ENCODE measurements around the gene ACY1. TPM values are rescaled to one million over a fixed set of nuclear protein-coding genes. Genes with fewer than 3 reads are reported as not detected.

Gene ACY1
- total RNA-seq, 1 experiment from 2014 or later: 62.6 TPM

DNA sequence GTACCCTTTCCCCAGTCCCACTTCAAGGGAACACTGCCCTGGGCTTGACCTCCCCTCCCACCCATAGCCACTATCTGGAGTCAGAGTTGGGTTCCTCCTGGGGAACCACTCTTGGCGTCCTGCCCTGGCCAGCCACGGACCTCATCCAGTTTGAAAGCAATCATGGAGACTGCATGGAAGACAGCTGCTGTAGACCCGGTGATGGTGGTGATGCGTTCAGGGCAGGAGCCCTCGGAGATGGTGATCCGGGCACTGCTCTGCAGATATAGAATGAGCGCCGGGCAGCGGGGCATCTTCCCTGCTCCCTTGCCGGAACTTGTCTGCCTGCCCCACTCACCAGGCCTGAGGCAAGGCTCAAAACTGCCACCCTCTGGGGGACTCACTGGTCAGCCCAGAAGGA, 22.9 kb upstream of the ACY1 start:
- no peak for DNase-seq
- Histone ChIP-seq H3K18ac (ENCODE audit: insufficient read length, low read depth, low read length) (no peak overlapping the region), H3K79me1 (ENCODE audit: insufficient read depth, low read depth, low read length, poor library complexity, severe bottlenecking) (no peaks in the 10 kb centered on the region)

More for the DNA sequence above, 22.9 kb upstream of the ACY1 start:
- Histone ChIP-seq H2BK20ac (ENCODE audit: low read depth, low read length, poor library complexity, severe bottlenecking) (no peak overlapping the region), H3T11ph (ENCODE audit: low read length) (no peak overlapping the region), H2BK12ac (ENCODE audit: insufficient read length, low read depth, low read length) (no peak overlapping the region), H3K14ac (ENCODE audit: insufficient read depth, low read length) (no peak overlapping the region), H3K23ac (ENCODE audit: insufficient read length, low read depth, low read length) (no peak overlapping the region), H4K20me1 (ENCODE audit: control insufficient read depth, insufficient read depth, insufficient read length) (no peaks in the 10 kb centered on the region), H3K27me3 (ENCODE audit: insufficient read depth, low read length) (peaks cover 2% of the 10 kb centered on the region; the same call in 1 of the 2 replicates), H2BK5ac (ENCODE audit: insufficient read length, low read length) (no peak overlapping the region), H2AFZ (ENCODE audit: low read length) (no peak overlapping the region), H3K4me2 (ENCODE audit: insufficient read depth, insufficient read length, low read length) (no peak overlapping the region), H3K4me1 (ENCODE audit: insufficient read depth, low read length) (no peaks in the 10 kb centered on the region; the same call in 1 of the 2 replicates), H3K9ac (ENCODE audit: extremely low read depth, insufficient read length, low read length) (no peak overlapping the region), H2BK15ac (ENCODE audit: low read depth, low read length) (no peak overlapping the region), H3K4ac (ENCODE audit: low read depth, low read length) (no peak overlapping the region), H3K23me2 (ENCODE audit: insufficient read length, low read depth, low read length, poor library complexity, severe bottlenecking) (no peaks in the 10 kb centered on the region), H3K79me2 (ENCODE audit: insufficient read depth, low read length) (no peaks in the 10 kb centered on the region), H3K56ac (ENCODE audit: insufficient read length, low read depth, low read length) (no peak overlapping the region), H4K8ac (replicated peaks; ENCODE audit: insufficient read length, low read depth, low read length) (no peak overlapping the region), H2AK5ac (ENCODE audit: insufficient read length, low read length) (no peak overlapping the region), H4K91ac (ENCODE audit: insufficient read length, low read depth, low read length) (no peak overlapping the region), H3K9me3 (ENCODE audit: control insufficient read depth, low read depth, low read length) (no peaks in the 10 kb centered on the region), H2BK120ac (ENCODE audit: low read depth, low read length, poor library complexity, severe bottlenecking) (no peak overlapping the region), H3K27ac (ENCODE audit: insufficient read length, low read depth, low read length) (no peak overlapping the region), H4K5ac (ENCODE audit: insufficient read length, low read depth, low read length) (no peak overlapping the region)
- H3K27me3 Mint-ChIP-seq (ENCODE audit: low read depth): peaks cover 63% of the 10 kb centered on the region
- H3K9me3 Mint-ChIP-seq: no peaks in the 10 kb centered on the region
- H3K27ac Mint-ChIP-seq: no peak overlapping the region
- H3K4me3 Mint-ChIP-seq: no peak overlapping the region
- TF ChIP-seq, protein P1, sequence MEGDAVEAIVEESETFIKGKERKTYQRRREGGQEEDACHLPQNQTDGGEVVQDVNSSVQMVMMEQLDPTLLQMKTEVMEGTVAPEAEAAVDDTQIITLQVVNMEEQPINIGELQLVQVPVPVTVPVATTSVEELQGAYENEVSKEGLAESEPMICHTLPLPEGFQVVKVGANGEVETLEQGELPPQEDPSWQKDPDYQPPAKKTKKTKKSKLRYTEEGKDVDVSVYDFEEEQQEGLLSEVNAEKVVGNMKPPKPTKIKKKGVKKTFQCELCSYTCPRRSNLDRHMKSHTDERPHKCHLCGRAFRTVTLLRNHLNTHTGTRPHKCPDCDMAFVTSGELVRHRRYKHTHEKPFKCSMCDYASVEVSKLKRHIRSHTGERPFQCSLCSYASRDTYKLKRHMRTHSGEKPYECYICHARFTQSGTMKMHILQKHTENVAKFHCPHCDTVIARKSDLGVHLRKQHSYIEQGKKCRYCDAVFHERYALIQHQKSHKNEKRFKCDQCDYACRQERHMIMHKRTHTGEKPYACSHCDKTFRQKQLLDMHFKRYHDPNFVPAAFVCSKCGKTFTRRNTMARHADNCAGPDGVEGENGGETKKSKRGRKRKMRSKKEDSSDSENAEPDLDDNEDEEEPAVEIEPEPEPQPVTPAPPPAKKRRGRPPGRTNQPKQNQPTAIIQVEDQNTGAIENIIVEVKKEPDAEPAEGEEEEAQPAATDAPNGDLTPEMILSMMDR (conservative IDR thresholded peaks at IDR 0.05): no peak
- H3K36me3 Mint-ChIP-seq (ENCODE audit: insufficient read depth in 1 of 3, low read depth in 3 of 3): peaks cover 0 to 5% (median 0%) of the 10 kb centered on the region in 3 experiments; a peak in 2 of 7 replicates
- no CpG with 5 or more reads among the region's 10 CpGs for WGBS (ENCODE audit: extremely low coverage, insufficient read length, low lambda C conversion rate)
- peaks cover 29 to 48% of the 10 kb centered on the region in 2 experiments for H3K4me1 Mint-ChIP-seq

Measured in H9 (cell line).